GM18519 (cell line): ENCODE data around the gene GPX6.
A peak's percentile ranks its signal among the peaks of the same experiment; 100 is the strongest.
"Not testable (repeated sequence)": the region's sequence is repeated elsewhere in the genome, so short reads cannot be mapped to it uniquely, and the experiment has no call there.

Experiments used
- ATAC-seq: cut with Tn5 transposase; IDR thresholded peaks from one replicate; pipeline ENCODE4 v1.9.1; 2021; ENCODE audit warnings: mild to moderate bottlenecking, moderate library complexity; ENCODE audit not compliant: unreplicated experiment, low FRiP score

GPX6 gene

GRCh38 chr6:28515676-28516075, at the start of gene GPX6:
Gene GPX6, minus strand, starts transcription at chr6:28515793. Its CDS starts 50 bp downstream, at chr6:28515743.
- ATAC-seq = no peak

- no peak for ATAC-seq
Measured at GRCh38 chr6:28563430-28564095, 48.0 kb upstream of the GPX6 start.

GRCh38 chr6:28558629-28559028, 43.0 kb upstream of the GPX6 start:
- ATAC-seq = no peak

DNA sequence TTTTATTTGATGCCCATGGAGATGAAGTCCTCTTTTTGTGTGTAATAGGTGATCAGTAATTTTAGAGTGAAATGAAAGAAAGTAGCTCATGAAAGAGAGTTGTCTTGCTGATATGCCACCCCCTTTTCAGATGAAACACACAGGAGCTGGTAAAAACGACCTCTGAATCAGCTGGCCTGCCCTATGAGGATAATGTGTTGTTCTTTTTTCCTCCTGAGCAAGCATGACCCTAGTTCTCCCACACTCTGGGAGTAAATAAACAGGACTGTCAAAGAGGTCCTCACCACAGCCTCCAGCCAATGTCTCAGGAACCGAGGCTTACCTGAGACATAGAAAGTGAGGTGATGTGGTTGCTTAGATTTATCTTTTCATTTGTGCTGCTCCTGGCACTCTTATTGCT, 39.5 kb upstream of the GPX6 start:
- no peak for ATAC-seq

- no peak for ATAC-seq
Measured at GRCh38 chr6:28553986-28554881, 38.6 kb upstream of the GPX6 start.

GRCh38 chr6:28553384-28553985, 37.9 kb upstream of the GPX6 start:
- no peak for ATAC-seq

DNA sequence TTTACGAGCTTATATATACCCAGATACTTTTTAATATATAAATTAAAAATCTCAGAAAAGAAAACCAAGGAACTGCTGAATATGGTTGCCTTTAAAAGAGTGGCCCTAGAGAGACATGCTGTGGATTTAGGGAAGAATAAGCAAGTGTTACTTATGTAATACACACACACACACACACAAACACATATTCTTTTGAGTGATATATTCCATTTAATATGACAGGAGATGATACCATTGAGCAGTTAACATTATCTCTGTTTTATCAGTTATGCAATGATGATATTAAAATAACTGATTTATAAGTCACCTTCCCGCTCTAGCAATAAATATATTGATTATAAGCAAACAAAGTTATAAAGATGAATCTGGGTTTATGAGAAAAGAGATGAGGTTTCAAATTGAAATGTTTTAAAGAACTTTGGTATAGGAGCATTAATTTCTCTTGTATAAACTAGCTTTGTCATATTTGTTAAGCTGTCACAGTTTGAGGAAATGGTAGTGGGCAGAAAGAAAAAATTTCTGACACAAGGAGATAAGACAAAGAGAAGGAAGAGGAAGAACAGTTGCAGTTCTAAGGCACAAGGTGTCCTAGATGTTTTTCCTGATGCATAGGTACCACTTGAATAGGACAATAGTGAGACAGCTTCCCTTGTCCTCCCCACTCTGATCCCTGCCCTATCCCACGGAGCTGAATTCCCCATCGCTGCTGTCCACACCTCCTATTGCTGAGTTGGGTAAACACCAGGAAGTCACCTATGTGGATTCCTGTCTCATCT, 36.5 kb upstream of the GPX6 start:
- no peak for ATAC-seq

DNA sequence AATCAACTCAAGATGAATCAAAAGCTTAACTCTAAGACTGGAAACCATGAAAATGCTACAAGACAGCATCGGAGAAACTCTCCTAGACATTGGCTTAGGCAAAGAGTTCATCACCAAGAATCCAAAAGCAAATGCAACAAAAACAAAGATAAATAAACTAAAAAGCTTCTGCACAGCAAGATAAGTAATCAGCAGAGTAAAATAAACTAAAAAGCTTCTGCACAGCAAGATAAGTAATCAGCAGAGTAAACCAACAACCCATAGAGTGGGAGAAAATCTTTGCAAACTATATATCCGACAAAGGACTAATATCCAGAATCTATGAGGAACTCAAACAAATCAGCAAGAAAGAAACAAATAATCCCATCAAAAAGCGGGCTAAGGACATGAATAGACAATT, 31.4 kb upstream of the GPX6 start:
- ATAC-seq = not testable (repeated sequence)

DNA sequence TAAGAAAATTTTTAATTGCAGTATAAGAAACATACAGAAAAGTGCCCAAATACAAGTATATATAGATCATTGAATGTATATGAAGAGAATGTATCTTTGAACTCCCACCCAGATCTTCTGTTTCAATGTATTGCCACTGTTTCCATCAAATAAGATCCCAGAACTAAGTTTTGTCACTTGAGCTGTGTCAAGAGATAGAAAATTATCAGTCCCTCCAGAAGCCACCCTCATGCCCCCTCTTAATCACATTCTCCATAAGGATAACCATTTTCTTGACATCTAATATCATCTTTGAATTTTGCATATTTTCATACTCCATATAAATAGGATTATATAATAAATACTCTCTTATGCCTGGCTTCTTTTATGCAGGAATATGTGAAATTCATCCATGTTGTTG, 30.4 kb upstream of the GPX6 start:
- ATAC-seq = no peak

- ATAC-seq = peak; percentile 35
Measured at GRCh38 chr6:28543651-28544610, 28.3 kb upstream of the GPX6 start.

GRCh38 chr6:28542440-28543296, 27.1 kb upstream of the GPX6 start:
- peak; percentile 42 for ATAC-seq

- ATAC-seq = no peak
Measured at GRCh38 chr6:28541996-28542395, 26.4 kb upstream of the GPX6 start.

- no peak for ATAC-seq
Measured at GRCh38 chr6:28537509-28538140, 22.0 kb upstream of the GPX6 start.

DNA sequence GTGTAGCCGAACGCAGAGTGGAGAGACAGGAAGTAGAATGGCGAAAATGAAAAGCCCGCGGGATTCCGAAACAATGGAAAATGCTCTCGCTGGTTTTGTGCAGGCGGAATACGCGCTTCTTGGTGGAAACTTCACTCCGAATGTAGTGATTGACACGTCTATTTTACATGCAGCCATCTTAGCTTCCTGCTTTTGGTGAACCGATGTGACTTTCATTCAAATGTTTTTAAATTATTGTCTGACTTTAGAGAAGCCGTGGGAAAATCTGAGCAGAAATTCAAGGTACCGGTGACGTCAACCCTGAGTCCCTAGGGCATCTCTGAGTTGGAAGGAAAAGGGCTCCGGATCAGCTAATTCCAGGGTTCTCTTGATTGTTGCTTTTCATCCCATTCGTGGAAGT, 21.5 kb upstream of the GPX6 start:
- ATAC-seq = no peak

GRCh38 chr6:28534875-28535274, 19.3 kb upstream of the GPX6 start:
- no peak for ATAC-seq

DNA sequence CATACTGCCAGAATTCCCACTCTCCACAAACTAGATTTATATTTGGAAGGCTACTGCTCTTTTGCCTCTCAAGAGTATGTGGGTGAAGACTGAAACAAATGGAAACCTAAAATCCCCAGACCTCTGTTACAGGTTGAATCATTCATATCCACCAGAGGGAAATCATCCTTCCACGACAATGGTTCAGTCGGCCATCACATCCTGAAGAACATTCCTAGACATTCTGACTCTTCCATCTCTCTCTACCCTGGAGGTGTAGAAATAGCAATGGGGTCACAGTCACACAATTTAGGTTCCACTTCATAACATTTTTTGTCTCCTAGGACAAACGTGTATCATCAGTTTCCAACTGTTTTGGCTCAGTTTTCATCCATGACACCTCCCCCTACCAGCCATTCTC, 18.7 kb upstream of the GPX6 start:
- no peak for ATAC-seq

- no peak for ATAC-seq
Measured at GRCh38 chr6:28531479-28532128, 16.0 kb upstream of the GPX6 start.

DNA sequence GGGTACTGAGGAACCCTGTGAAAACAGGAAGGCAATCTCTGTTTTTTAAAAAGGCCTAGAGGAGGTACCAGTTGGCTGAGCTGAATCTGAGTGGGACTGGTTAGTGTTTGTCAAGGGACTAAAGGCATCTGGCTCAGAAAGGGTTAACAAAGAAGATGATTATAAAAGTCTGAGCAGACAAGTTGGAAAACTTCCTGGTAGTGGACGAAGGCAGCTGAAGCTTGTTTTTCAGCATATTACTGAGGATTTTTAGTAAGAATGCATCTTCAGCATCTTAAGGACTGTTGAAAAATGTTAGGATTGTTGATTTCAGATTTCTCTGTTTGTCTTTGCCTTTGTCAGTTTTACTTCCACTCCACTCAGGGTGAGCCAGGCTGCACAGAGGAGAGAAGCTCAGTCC, 15.2 kb upstream of the GPX6 start:
- ATAC-seq = no peak
